GM23248 (cell line): ENCODE results near the gene SCD5. TPM values are rescaled to one million over a fixed set of nuclear protein-coding genes. Genes with fewer than 3 reads are reported as not detected.
"Not testable (repeated sequence)": the region's sequence is repeated elsewhere in the genome, so short reads cannot be mapped to it uniquely, and the experiment has no call there.

ENCODE experiments used
- DNase-seq: peaks from one replicate; pipeline ENCODE4 v3.0.0-alpha.2; 2015
- H2AFZ ChIP-seq: fragments of 200-600 bp; sonication (generic); 2 replicates; pipeline ENCODE4 v1.6.1; 2016; ENCODE audit warnings: antibody characterized with exemption
- H3F3A ChIP-seq: fragments of 200-600 bp; sonication (generic); 2 replicates; pipeline ENCODE4 v1.6.1; 2016; ENCODE audit warnings: mild to moderate bottlenecking, antibody characterized with exemption, mixed run types; ENCODE audit not compliant: insufficient read depth
- H3K27ac ChIP-seq: fragments of 200-600 bp; sonication (generic); 2 replicates; pipeline ENCODE4 v1.5.1; 2016; ENCODE audit warnings: mild to moderate bottlenecking
- H3K27me3 ChIP-seq: fragments of 200-600 bp; sonication (generic); replicated peaks from 2 replicates; pipeline ENCODE4 v1.6.1; 2016; ENCODE audit warnings: mild to moderate bottlenecking; ENCODE audit not compliant: insufficient read depth
- H3K36me3 ChIP-seq: fragments of 200-600 bp; sonication (generic); 2 replicates; pipeline ENCODE4 v1.6.1; 2016; ENCODE audit warnings: low read depth, mild to moderate bottlenecking
- H3K4me1 ChIP-seq: fragments of 200-600 bp; sonication (generic); 2 replicates; pipeline ENCODE4 v1.6.1; 2016; ENCODE audit warnings: mild to moderate bottlenecking; ENCODE audit not compliant: insufficient read depth
- H3K4me2 ChIP-seq: fragments of 200-600 bp; sonication (generic); one replicate; pipeline ENCODE4 v1.6.1; 2016; ENCODE audit warnings: mild to moderate bottlenecking; ENCODE audit not compliant: unreplicated experiment
- H3K4me3 ChIP-seq: fragments of 200-600 bp; sonication (generic); 2 replicates; pipeline ENCODE4 v1.5.1; 2016; ENCODE audit warnings: mild to moderate bottlenecking
- H3K79me2 ChIP-seq: fragments of 200-600 bp; sonication (generic); 2 replicates; pipeline ENCODE4 v1.6.1; 2016; ENCODE audit warnings: mild to moderate bottlenecking; ENCODE audit not compliant: insufficient read depth
- H3K9ac ChIP-seq: fragments of 200-600 bp; sonication (generic); 2 replicates; pipeline ENCODE4 v1.6.1; 2016; ENCODE audit warnings: mild to moderate bottlenecking
- H3K9me2 ChIP-seq: fragments of 200-600 bp; sonication (generic); 2 replicates; pipeline ENCODE4 v1.6.1; 2016; ENCODE audit warnings: mixed run types, mild to moderate bottlenecking, moderate library complexity; ENCODE audit not compliant: insufficient read depth
- H3K9me3 ChIP-seq: fragments of 200-600 bp; sonication (generic); one replicate; pipeline ENCODE4 v1.6.1; 2017; ENCODE audit warnings: low read depth
- H4K20me1 ChIP-seq: fragments of 200-600 bp; sonication (generic); 2 replicates; pipeline ENCODE4 v1.6.0; 2016; ENCODE audit not compliant: insufficient read depth
- EZH2 ChIP-seq: fragments of 200-600 bp; sonication (generic); IDR thresholded peaks from 2 replicates; pipeline ENCODE4 v1.6.1; 2018; ENCODE audit warnings: antibody characterized with exemption, mild to moderate bottlenecking; ENCODE audit not compliant: insufficient read depth, poor library complexity, severe bottlenecking
- EZH2phosphoT487 ChIP-seq: fragments of 200-600 bp; sonication (generic); IDR thresholded peaks from 2 replicates; pipeline ENCODE4 v1.6.1; 2018; ENCODE audit warnings: antibody characterized with exemption, moderate library complexity, mild to moderate bottlenecking, low read depth; ENCODE audit not compliant: insufficient read depth
- WGBS, 2 experiments: methylation state at CpG; one replicate each; pipeline ENCODE4 v1.1.6; 2015 to 2017; ENCODE audit warnings: low lambda C conversion rate in 2 of 2, low coverage in 1 of 2; ENCODE audit errors: missing lambda C conversion rate in 2 of 2; 5-methylcytosine and 5-hydroxymethylcytosine counted together
- in situ Hi-C: fragments of 300-500 bp; cut with MboI; formaldehyde crosslinking; loops from 2 replicates; pipeline ENCODE4 v1.15.0; 2020
- polyA plus RNA-seq: library from polyadenylated mRNA; unstranded; fragments of >200 nt; fragmentation: Nextera tagmentation; extraction: Ambion mirVana; gene quantifications from 2 replicates; pipeline ENCODE4 v1.2.1, GENCODE V29; 2016
- total RNA-seq: library from RNA; depleted of rRNA; stranded (reverse); fragments of >200 nt; shearing (Covaris generic); gene quantifications from 2 replicates; pipeline ENCODE4 v1.2.3, GENCODE V29; 2014

SCD5 gene
- total and polyA plus RNA-seq, 2 experiments from 2014 or later: 12.5 to 39.8 TPM

- Histone ChIP-seq H3F3A (peaks cover 67% of the 10 kb centered on the region), H4K20me1 (no peaks in the 10 kb centered on the region), H3K9me2 (no peaks in the 10 kb centered on the region), H3K9ac (no peak overlapping the region), H3K4me3 (no peak overlapping the region), H2AFZ (no peak overlapping the region), H3K9me3 (no peaks in the 10 kb centered on the region), H3K4me1 (peaks cover 19% of the 10 kb centered on the region), H3K4me2 (no peak overlapping the region), H3K27ac (peak overlapping the region; percentile 64; the same call in 1 of the 2 replicates), H3K27me3 (no peaks in the 10 kb centered on the region), H3K79me2 (peaks cover 59% of the 10 kb centered on the region), H3K36me3 (peaks cover 96% of the 10 kb centered on the region)
- in situ Hi-C loops: no loop called here
- DNase-seq: no peak
- TF ChIP-seq EZH2 (no peak), EZH2phosphoT487 (no peak)
- WGBS, 2 experiments: 69 to 76% methylated on average over 3 of the region's 3 CpGs
These were observed 26.8 kb upstream of the SCD5 start for GRCh38 chr4:82825425-82825824.

- Histone ChIP-seq H3K9me3 (no peaks in the 10 kb centered on the region), H3F3A (peaks cover 71% of the 10 kb centered on the region), H3K27ac (peak overlapping the region; percentile 64), H3K4me2 (no peak overlapping the region), H3K9me2 (no peaks in the 10 kb centered on the region), H3K4me3 (no peak overlapping the region), H3K36me3 (peaks cover 94% of the 10 kb centered on the region), H2AFZ (no peak overlapping the region), H3K79me2 (peaks cover 37% of the 10 kb centered on the region), H3K9ac (no peak overlapping the region), H4K20me1 (no peaks in the 10 kb centered on the region), H3K27me3 (no peaks in the 10 kb centered on the region), H3K4me1 (peaks cover 19% of the 10 kb centered on the region)
- in situ Hi-C loops: no loop called here
- peak; percentile 86 for DNase-seq
- TF ChIP-seq EZH2phosphoT487 (no peak), EZH2 (no peak)
- WGBS, 2 experiments: 45 to 49% methylated on average over 5 of the region's 5 CpGs
These were observed 24.5 kb upstream of the SCD5 start for GRCh38 chr4:82823062-82823461.

- peak overlapping the region; percentile 0; the same call in 1 of the 2 replicates for H3K27ac ChIP-seq
- in situ Hi-C loops: no loop called here
These were observed 22.1 kb upstream of the SCD5 start for GRCh38 chr4:82820689-82821088.

GRCh38 chr4:82818664-82819662 lies 20.4 kb upstream of the SCD5 start:
- no peak for DNase-seq
- no peak overlapping the region for H3K9ac ChIP-seq
- no peak overlapping the region for H3K4me2 ChIP-seq
- H3K79me2 ChIP-seq: 0 out of 2 replicates have a peak, but pooled peaks cover 10% of the 10 kb centered on the region
- H4K20me1 ChIP-seq: no peaks in the 10 kb centered on the region
- no peak overlapping the region for H3K27ac ChIP-seq
- WGBS, 2 experiments: 94 to 97% methylated on average over 2 of the region's 2 CpGs
- no peak overlapping the region for H3K4me3 ChIP-seq
- no peak overlapping the region for H2AFZ ChIP-seq
- H3K27me3 ChIP-seq: no peaks in the 10 kb centered on the region
- H3K36me3 ChIP-seq: peaks cover 67% of the 10 kb centered on the region
- H3K4me1 ChIP-seq: peaks cover 19% of the 10 kb centered on the region
- H3K9me3 ChIP-seq: no peaks in the 10 kb centered on the region
- H3K9me2 ChIP-seq: no peaks in the 10 kb centered on the region
- in situ Hi-C loops: no loop called here
- TF ChIP-seq EZH2phosphoT487: no peak
- H3F3A ChIP-seq: peaks cover 77% of the 10 kb centered on the region

More at GRCh38 chr4:82820689-82821088, 22.1 kb upstream of the SCD5 start:
- Histone ChIP-seq H3K36me3 (peaks cover 84% of the 10 kb centered on the region), H3K9me3 (no peaks in the 10 kb centered on the region), H2AFZ (no peak overlapping the region), H3K79me2 (peaks cover 19% of the 10 kb centered on the region; the same call in 1 of the 2 replicates), H3K27me3 (no peaks in the 10 kb centered on the region), H3K4me1 (peaks cover 19% of the 10 kb centered on the region), H3K9me2 (no peaks in the 10 kb centered on the region), H3F3A (peaks cover 76% of the 10 kb centered on the region), H4K20me1 (no peaks in the 10 kb centered on the region), H3K4me3 (no peak overlapping the region), H3K4me2 (no peak overlapping the region), H3K9ac (peak overlapping the region; percentile 2; the same call in 1 of the 2 replicates)
- DNase-seq: peak; percentile 42
- no peak for TF ChIP-seq EZH2phosphoT487
- no peak for TF ChIP-seq EZH2
- WGBS, 2 experiments: 20 to 22% methylated on average over 2 of the region's 2 CpGs

GRCh38 chr4:82816874-82817273 lies 18.3 kb upstream of the SCD5 start:
- H3K27ac ChIP-seq, in situ Hi-C loops, H3K9me3 ChIP-seq, H2AFZ ChIP-seq, H3K27me3 ChIP-seq, H3K4me3 ChIP-seq, H4K20me1 ChIP-seq, H3K4me2 ChIP-seq, H3K79me2 ChIP-seq, H3K9me2 ChIP-seq, H3K4me1 ChIP-seq, DNase-seq, H3K9ac ChIP-seq: not testable (repeated sequence)
- Histone ChIP-seq H3F3A (peaks cover 77% of the 10 kb centered on the region), H3K36me3 (peaks cover 48% of the 10 kb centered on the region)
- 86 to 96% methylated on average over 6 of the region's 6 CpGs for WGBS, 2 experiments
